ENCODE data around the gene RNF26. TPM values are rescaled to one million over a fixed set of nuclear protein-coding genes. Genes with fewer than 3 reads are reported as not detected.

The RNF26 gene
- total and polyA plus RNA-seq, 2 of the 4 experiments (the other 2 are of a cell fraction): 3.4 to 36.7 TPM

DNA sequence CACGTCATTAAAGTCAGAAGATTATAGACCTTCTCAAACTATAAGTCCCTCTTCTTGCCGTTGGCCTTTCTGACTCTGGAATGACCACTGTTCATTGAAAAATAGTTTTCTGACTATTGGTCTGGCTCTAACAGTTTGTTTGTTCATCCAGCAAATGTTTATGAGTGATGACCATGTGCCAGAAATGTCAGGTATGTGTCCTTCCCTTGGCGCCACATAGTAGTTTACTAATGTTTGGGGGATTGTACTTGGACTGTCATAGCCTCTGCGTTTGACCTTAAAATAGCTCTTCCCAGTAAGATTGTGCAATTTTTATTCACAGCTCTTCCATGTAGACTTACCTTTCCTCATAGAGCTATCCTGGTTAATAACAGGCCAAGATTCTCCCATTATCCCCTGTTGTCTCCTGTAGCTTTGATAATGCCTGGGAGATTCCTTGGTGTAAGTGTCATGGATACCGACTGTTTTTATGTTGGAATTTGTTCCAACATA, 31.1 kb upstream of the RNF26 start:
- intact Hi-C loops (cut with micrococcal nuclease): no loop called here
- Histone ChIP-seq H3K9me3 (ENCODE audit: control insufficient read depth, insufficient read depth, low read length) (no peaks in the 10 kb centered on the region), H3K9me1 (ENCODE audit: insufficient read depth, low read length) (peaks cover 13% of the 10 kb centered on the region), H3K4me2 (ENCODE audit: low read depth, low read length) (no peak overlapping the region), H3K36me3 (ENCODE audit: control insufficient read depth, insufficient read depth, low read length) (peaks cover 35% of the 10 kb centered on the region), H2AK5ac (ENCODE audit: low read depth, low read length) (no peak overlapping the region), H3K27ac (ENCODE audit: insufficient read depth, low read length) (no peak overlapping the region), H3K79me1 (ENCODE audit: low read depth in 1 of 2, low read length in 2 of 2) (peaks cover 10 to 56% of the 10 kb centered on the region in 2 experiments), H3K27me3 (ENCODE audit: control insufficient read depth, insufficient read depth, low read length) (no peaks in the 10 kb centered on the region), H3K9ac (ENCODE audit: low read depth, low read length) (no peak overlapping the region), H3K23ac (ENCODE audit: low read depth, low read length) (no peak overlapping the region), H4K8ac (ENCODE audit: low read depth in 2 of 2, low read length in 2 of 2) (no peak overlapping the region), H2AK9ac (replicated peaks; ENCODE audit: low read depth, low read length, poor library complexity) (no peak overlapping the region), H4K5ac (ENCODE audit: low read depth, low read length) (no peak overlapping the region), H4K20me1 (ENCODE audit: insufficient read depth, low read length) (peaks cover 7% of the 10 kb centered on the region), H2BK15ac (ENCODE audit: low read depth, low read length) (no peak overlapping the region), H3K4ac (ENCODE audit: low read depth, low read length) (no peak overlapping the region), H2BK5ac (ENCODE audit: low read depth, low read length, poor library complexity, severe bottlenecking) (no peak overlapping the region), H3K56ac (ENCODE audit: extremely low read depth, insufficient read depth, low read length) (no peak overlapping the region), H3K4me3 (ENCODE audit: insufficient read depth, low read depth, low read length) (no peak overlapping the region), H3K14ac (replicated peaks; ENCODE audit: low read depth, low read length) (no peak overlapping the region), H3K18ac (ENCODE audit: low read depth, low read length) (no peak overlapping the region), H4K91ac (ENCODE audit: insufficient read depth, low read depth, low read length) (no peak overlapping the region), H2AFZ (replicated peaks; ENCODE audit: low read length, poor library complexity) (no peak overlapping the region), H2BK20ac (ENCODE audit: low read depth, low read length) (no peak overlapping the region), H2BK120ac (ENCODE audit: low read depth, low read length) (no peak overlapping the region), H3K4me1 (ENCODE audit: control insufficient read depth, insufficient read depth, low read length) (peaks cover 8% of the 10 kb centered on the region)
- dilution Hi-C loops (cut with HindIII; ENCODE audit: low sequenced_read_pairs, unreplicated experiment): no loop called here
- ChIA-PET CTCF (no interaction called here), POLR2A (ENCODE audit: unreplicated experiment) (no interaction called here)
- no CpG with 5 or more reads among the region's 5 CpGs for WGBS, 2 experiments (ENCODE audit: extremely low coverage in 2 of 2, insufficient read length in 1 of 2)
- in situ Hi-C loops (cut with MboI; ENCODE audit: low sequenced_read_pairs): no loop called here
- peak; percentile 65 for TF ChIP-seq CEBPB (IDR thresholded peaks at IDR 0.05; ENCODE audit: low read depth, low read length)
- no peak for TF ChIP-seq MAZ (IDR thresholded peaks at IDR 0.05; ENCODE audit: borderline replicate concordance, low read depth, low read length)
- BruUV-seq (replicated peaks): no TSS peak
- ATAC-seq (ENCODE audit: low read depth) (no peak), DNase-seq (no peak)

Data from IMR-90 (cell line).